SK-N-SH (cell line): ENCODE results near the gene SLC2A9. TPM values are rescaled to one million over a fixed set of nuclear protein-coding genes. Genes with fewer than 3 reads are reported as not detected.

Source experiments
- CTCF ChIA-PET: fragments of 300-600, 350-600 bp; formaldehyde crosslinking; extraction: SDS; loops from one replicate; lab custom pipeline; 2021; lab: Yijun Ruan, JAX
- POLR2A ChIA-PET: fragments of 350-600 bp; sonication (Branson Sonifier 250); formaldehyde crosslinking; extraction: SDS; loops from one replicate; lab custom pipeline; 2020; ENCODE audit warnings: antibody characterized with exemption, inconsistent platforms; lab: Yijun Ruan, JAX
- DNase-seq: peaks from one replicate; pipeline ENCODE4 v3.0.0; 2012
- H2AFZ ChIP-seq: fragments of 200-600 bp; sonication (generic); 2 replicates; pipeline ENCODE4 v1.8.1; 2016; ENCODE audit warnings: antibody characterized with exemption, mild to moderate bottlenecking, low read depth
- H3F3A ChIP-seq: fragments of 200-600 bp; sonication (generic); replicated peaks from 2 replicates; pipeline ENCODE3; 2016; ENCODE audit warnings: antibody characterized with exemption, mild to moderate bottlenecking; ENCODE audit not compliant: insufficient read depth
- H3K27ac ChIP-seq, 2 experiments: fragments of 200-500 bp in 1 of 2; fragments of 200-600 bp in 1 of 2; sonication (Bioruptor generic) in 1 of 2; sonication (generic), shearing (Covaris generic) in 1 of 2; 2 replicates each; pipeline versions ENCODE4 v1.5.1 to v1.6.1; 2014 to 2016; ENCODE audit warnings: low read depth in 2 of 2, inconsistent platforms in 1 of 2, low read length in 1 of 2, mild to moderate bottlenecking in 1 of 2, mixed read lengths in 1 of 2
- H3K27me3 ChIP-seq: fragments of 200-600 bp; sonication (generic), shearing (Covaris generic); 2 replicates; pipeline ENCODE4 v1.6.1; 2016; ENCODE audit warnings: mixed run types; ENCODE audit not compliant: insufficient read depth
- H3K36me3 ChIP-seq, 2 experiments: fragments of 200-500 bp in 1 of 2; fragments of 200-600 bp in 1 of 2; sonication (Bioruptor generic) in 1 of 2; sonication (generic) in 1 of 2; replicated peaks in 1 of 2; 2 replicates each; pipeline versions ENCODE3 to v1.5.1; 2014 to 2016; ENCODE audit warnings: low read length in 1 of 2, mild to moderate bottlenecking in 1 of 2; ENCODE audit not compliant: insufficient read depth in 2 of 2, control insufficient read depth in 1 of 2
- H3K4me1 ChIP-seq, 2 experiments: fragments of 200-500 bp in 1 of 2; fragments of 200-600 bp in 1 of 2; sonication (Bioruptor generic) in 1 of 2; sonication (generic), shearing (Covaris generic) in 1 of 2; 2 replicates each; pipeline versions ENCODE4 v1.5.1 to v1.6.1; 2014 to 2016; ENCODE audit warnings: low read depth in 1 of 2, low read length in 1 of 2, mixed run types in 1 of 2; ENCODE audit not compliant: insufficient read depth in 2 of 2, control insufficient read depth in 1 of 2
- H3K4me2 ChIP-seq: fragments of 200-600 bp; sonication (generic), shearing (Covaris generic); 2 replicates; pipeline ENCODE4 v1.6.1; 2017; ENCODE audit warnings: mixed run types
- H3K4me3 ChIP-seq, 2 experiments: fragments of 200-500 bp in 1 of 2; fragments of 200-600 bp in 1 of 2; sonication (Bioruptor generic) in 1 of 2; sonication (generic), shearing (Covaris generic) in 1 of 2; 2 replicates each; pipeline versions ENCODE4 v1.5.1 to v1.8.1; 2014 to 2016; ENCODE audit warnings: low read depth in 2 of 2, inconsistent platforms in 1 of 2, low read length in 1 of 2, mild to moderate bottlenecking in 1 of 2, mixed read lengths in 1 of 2, moderate library complexity in 1 of 2
- H3K79me2 ChIP-seq: fragments of 200-600 bp; sonication (generic); 2 replicates; pipeline ENCODE4 v1.8.1; 2017; ENCODE audit warnings: mild to moderate bottlenecking; ENCODE audit not compliant: insufficient read depth
- H3K9ac ChIP-seq: fragments of 200-600 bp; sonication (generic); 2 replicates; pipeline ENCODE4 v1.6.1; 2017; ENCODE audit warnings: mixed run types
- H3K9me2 ChIP-seq: fragments of 200-600 bp; sonication (generic); 2 replicates; pipeline ENCODE4 v1.6.1; 2017; ENCODE audit warnings: mixed run types
- H3K9me3 ChIP-seq: fragments of 200-600 bp; sonication (generic); 2 replicates; pipeline ENCODE4 v1.6.1; 2017; ENCODE audit warnings: mixed run types, mild to moderate bottlenecking, moderate library complexity
- H4K20me1 ChIP-seq: fragments of 200-600 bp; sonication (generic); 2 replicates; pipeline ENCODE4 v1.6.1; 2017; ENCODE audit warnings: mild to moderate bottlenecking, mixed run types; ENCODE audit not compliant: insufficient read depth
- CTCF ChIP-seq: fragments of 200-600 bp; sonication (generic); IDR thresholded peaks from 2 replicates; pipeline ENCODE4 v1.6.1; 2017; ENCODE audit warnings: antibody characterized with exemption, mild to moderate bottlenecking, moderate library complexity
- ELF1 ChIP-seq: IDR thresholded peaks from 2 replicates; pipeline ENCODE4 v1.4.0; 2012
- EP300 ChIP-seq, 2 experiments: IDR thresholded peaks; 2 replicates each; pipeline versions ENCODE4 v1.4.0 to v1.6.1; 2012; ENCODE audit warnings: borderline replicate concordance in 1 of 2, low read depth in 1 of 2, low read length in 1 of 2
- FOSL2 ChIP-seq: IDR thresholded peaks from 2 replicates; pipeline ENCODE4 v1.4.0; 2012; ENCODE audit warnings: low read depth, mild to moderate bottlenecking, moderate library complexity, borderline replicate concordance
- FOXM1 ChIP-seq: IDR thresholded peaks from 2 replicates; pipeline ENCODE4 v1.4.0; 2012; ENCODE audit warnings: low read depth, mild to moderate bottlenecking
- GATA2 ChIP-seq: sonication (generic); formaldehyde crosslinking; IDR thresholded peaks from 2 replicates; pipeline ENCODE4 v1.5.0; 2020; ENCODE audit warnings: mild to moderate bottlenecking, missing genetic modification reagents
- MXI1 ChIP-seq: IDR thresholded peaks from 2 replicates; pipeline ENCODE4 v1.6.1; 2012; ENCODE audit warnings: mild to moderate bottlenecking, low read depth, low read length, improper control_type of control experiment
- NFIC ChIP-seq: IDR thresholded peaks from 2 replicates; pipeline ENCODE4 v1.4.0; 2012; ENCODE audit warnings: borderline replicate concordance
- NRF1 ChIP-seq: IDR thresholded peaks from 2 replicates; pipeline ENCODE4 v1.6.1; 2012; ENCODE audit warnings: low read depth, mild to moderate bottlenecking, low read length
- PBX3 ChIP-seq: IDR thresholded peaks from 2 replicates; pipeline ENCODE4; 2012
- POLR2AphosphoS5 ChIP-seq: IDR thresholded peaks from 2 replicates; pipeline ENCODE4 v1.6.1; 2012; ENCODE audit warnings: low read depth, low read length
- RAD21 ChIP-seq: IDR thresholded peaks from 2 replicates; pipeline ENCODE4 v1.6.1; 2012; ENCODE audit warnings: mild to moderate bottlenecking, low read length
- RXRA ChIP-seq: IDR thresholded peaks from 2 replicates; pipeline ENCODE4 v1.4.0; 2012; ENCODE audit warnings: low read depth, mild to moderate bottlenecking, borderline replicate concordance
- SIN3A ChIP-seq: IDR thresholded peaks from 2 replicates; pipeline ENCODE4 v1.6.1; 2012; ENCODE audit warnings: low read depth, mild to moderate bottlenecking, low read length, moderate library complexity, borderline replicate concordance
- SMC3 ChIP-seq: IDR thresholded peaks from 2 replicates; pipeline ENCODE4 v1.6.1; 2012; ENCODE audit warnings: low read depth, low read length, improper control_type of control experiment
- TAF1 ChIP-seq: IDR thresholded peaks from 2 replicates; pipeline ENCODE4 v1.6.1; 2012; ENCODE audit warnings: low read depth, mild to moderate bottlenecking, low read length, moderate library complexity, borderline replicate concordance
- TCF12 ChIP-seq: IDR thresholded peaks from 2 replicates; pipeline ENCODE4 v1.4.0; 2012
- USF1 ChIP-seq: IDR thresholded peaks from 2 replicates; pipeline ENCODE4 v1.4.0; 2012; ENCODE audit warnings: low read depth, borderline replicate concordance
- YY1 ChIP-seq: IDR thresholded peaks from 2 replicates; pipeline ENCODE4 v1.4.0; 2012; ENCODE audit warnings: low read depth, mild to moderate bottlenecking
- ZBTB33 ChIP-seq: IDR thresholded peaks from 2 replicates; pipeline ENCODE4 v1.4.0; 2012; ENCODE audit warnings: low read depth, borderline replicate concordance
- WGBS: methylation state at CpG from one replicate; pipeline ENCODE4 v1.1.6; 2017; ENCODE audit warnings: low lambda C conversion rate; 5-methylcytosine and 5-hydroxymethylcytosine counted together
- polyA plus RNA-seq, 3 experiments: library from polyadenylated mRNA; depleted of rRNA; stranded (reverse); fragments of >200 nt; gene quantifications; 2 replicates each; pipeline ENCODE4 v1.2.3, GENCODE V29; 2012
- TF ChIP-seq, protein P1 (sequence below): fragments of 150-350 bp; IDR thresholded peaks from 2 replicates; pipeline ENCODE4 v1.6.1; 2017; ENCODE audit warnings: antibody characterized with exemption, low read length, low read depth, borderline replicate concordance
- TF ChIP-seq, protein P2 (sequence below): IDR thresholded peaks from 2 replicates; pipeline ENCODE4 v1.6.1; 2012; ENCODE audit warnings: mild to moderate bottlenecking, low read depth, low read length, moderate library complexity

The SLC2A9 gene
- polyA plus RNA-seq, 1 of the 3 experiments (the other 2 are of a cell fraction), result not detected

DNA sequence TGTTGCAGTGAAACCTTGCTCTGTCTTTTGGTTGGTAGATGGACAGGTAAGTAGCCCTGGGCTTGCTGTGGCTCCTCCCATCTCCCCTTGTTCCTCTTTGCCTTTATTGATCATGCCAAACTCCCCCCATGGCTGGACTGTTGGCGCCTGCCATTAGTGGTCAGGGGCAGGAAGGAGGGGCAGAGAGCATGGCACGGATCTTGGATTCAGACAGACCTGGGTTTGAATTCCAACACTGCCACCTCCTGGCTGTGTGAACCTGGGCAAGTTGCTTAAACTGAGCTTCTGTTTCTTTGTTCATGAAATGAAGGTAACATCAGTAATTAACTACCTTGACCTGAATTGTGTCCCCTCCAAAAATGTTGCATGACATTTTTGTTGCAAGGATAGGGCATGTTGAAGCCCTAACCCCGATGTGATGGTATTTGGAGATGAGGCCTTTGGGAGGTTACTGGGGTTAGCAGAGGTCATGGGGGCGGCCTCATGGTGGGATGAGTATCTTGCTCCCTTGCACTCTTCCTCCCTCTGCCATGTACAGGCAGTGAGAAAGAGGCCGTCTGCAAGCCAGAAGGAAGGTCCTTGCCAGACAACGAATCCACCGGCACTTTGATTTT is 6.0 kb downstream of the SLC2A9 start:
- H4K20me1 ChIP-seq, result no peaks in the 10 kb centered on the region
- H3K27me3 ChIP-seq, result no peaks in the 10 kb centered on the region
- no peaks in the 10 kb centered on the region for H3F3A ChIP-seq
- H3K9ac ChIP-seq, result no peak overlapping the region
- H3K36me3 ChIP-seq, result no peaks in the 10 kb centered on the region
- WGBS, result 30% methylated on average over 6 of the region's 7 CpGs
- CTCF ChIA-PET, result interaction anchor here (0.6 to 12.7 kb wide), 54 partner anchors 9 to 483 kb away, joined by 3 to 205 read pairs (median 4); no protein-coding TSS in a partner anchor
- H3K79me2 ChIP-seq, result no peaks in the 10 kb centered on the region
- DNase-seq, result peak; percentile 61
- no peak overlapping the region for H3K4me2 ChIP-seq
- no peaks in the 10 kb centered on the region for H3K9me2 ChIP-seq
- H2AFZ ChIP-seq, result no peak overlapping the region
- H3K9me3 ChIP-seq, result no peaks in the 10 kb centered on the region
- TF ChIP-seq ZBTB33 (no peak), USF1 (no peak), RXRA (no peak), YY1 (no peak), FOSL2 (no peak), NFIC (no peak), SMC3 (peak; percentile 81), RAD21 (peak; percentile 86), CTCF (0 out of 2 replicates have a peak, but pooled peaks have one; percentile 16), TCF12 (no peak), FOXM1 (no peak), NRF1 (no peak), PBX3 (no peak), ELF1 (no peak), TAF1 (no peak), GATA2 (no peak), SIN3A (no peak), POLR2AphosphoS5 (no peak), MXI1 (no peak), EP300 (IDR thresholded peaks at IDR 0.05; ENCODE audit: borderline replicate concordance in 1 of 2, low read depth in 1 of 2, low read length in 1 of 2) (no peak)
- TF ChIP-seq, protein P1, sequence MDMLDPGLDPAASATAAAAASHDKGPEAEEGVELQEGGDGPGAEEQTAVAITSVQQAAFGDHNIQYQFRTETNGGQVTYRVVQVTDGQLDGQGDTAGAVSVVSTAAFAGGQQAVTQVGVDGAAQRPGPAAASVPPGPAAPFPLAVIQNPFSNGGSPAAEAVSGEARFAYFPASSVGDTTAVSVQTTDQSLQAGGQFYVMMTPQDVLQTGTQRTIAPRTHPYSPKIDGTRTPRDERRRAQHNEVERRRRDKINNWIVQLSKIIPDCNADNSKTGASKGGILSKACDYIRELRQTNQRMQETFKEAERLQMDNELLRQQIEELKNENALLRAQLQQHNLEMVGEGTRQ, result no peak
- TF ChIP-seq, protein P2, sequence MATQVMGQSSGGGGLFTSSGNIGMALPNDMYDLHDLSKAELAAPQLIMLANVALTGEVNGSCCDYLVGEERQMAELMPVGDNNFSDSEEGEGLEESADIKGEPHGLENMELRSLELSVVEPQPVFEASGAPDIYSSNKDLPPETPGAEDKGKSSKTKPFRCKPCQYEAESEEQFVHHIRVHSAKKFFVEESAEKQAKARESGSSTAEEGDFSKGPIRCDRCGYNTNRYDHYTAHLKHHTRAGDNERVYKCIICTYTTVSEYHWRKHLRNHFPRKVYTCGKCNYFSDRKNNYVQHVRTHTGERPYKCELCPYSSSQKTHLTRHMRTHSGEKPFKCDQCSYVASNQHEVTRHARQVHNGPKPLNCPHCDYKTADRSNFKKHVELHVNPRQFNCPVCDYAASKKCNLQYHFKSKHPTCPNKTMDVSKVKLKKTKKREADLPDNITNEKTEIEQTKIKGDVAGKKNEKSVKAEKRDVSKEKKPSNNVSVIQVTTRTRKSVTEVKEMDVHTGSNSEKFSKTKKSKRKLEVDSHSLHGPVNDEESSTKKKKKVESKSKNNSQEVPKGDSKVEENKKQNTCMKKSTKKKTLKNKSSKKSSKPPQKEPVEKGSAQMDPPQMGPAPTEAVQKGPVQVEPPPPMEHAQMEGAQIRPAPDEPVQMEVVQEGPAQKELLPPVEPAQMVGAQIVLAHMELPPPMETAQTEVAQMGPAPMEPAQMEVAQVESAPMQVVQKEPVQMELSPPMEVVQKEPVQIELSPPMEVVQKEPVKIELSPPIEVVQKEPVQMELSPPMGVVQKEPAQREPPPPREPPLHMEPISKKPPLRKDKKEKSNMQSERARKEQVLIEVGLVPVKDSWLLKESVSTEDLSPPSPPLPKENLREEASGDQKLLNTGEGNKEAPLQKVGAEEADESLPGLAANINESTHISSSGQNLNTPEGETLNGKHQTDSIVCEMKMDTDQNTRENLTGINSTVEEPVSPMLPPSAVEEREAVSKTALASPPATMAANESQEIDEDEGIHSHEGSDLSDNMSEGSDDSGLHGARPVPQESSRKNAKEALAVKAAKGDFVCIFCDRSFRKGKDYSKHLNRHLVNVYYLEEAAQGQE, result no peak
- TF ChIP-seq, all 33 proteins: peak for 3
- no peak overlapping the region for H3K4me3 ChIP-seq
- POLR2A ChIA-PET, result interaction anchor here (0.8 kb wide), 1 partner anchor 102 kb away, joined by 3 read pairs; the partner anchor contains the start of gene WDR1
- H3K27ac ChIP-seq, result no peak overlapping the region
- peaks cover 0 to 14% of the 10 kb centered on the region in 2 experiments; a peak in 1 of 4 replicates for H3K4me1 ChIP-seq
